Adrenal gland (tissue), 12 donors: ENCODE data around the gene PDRG1. TPM values are rescaled to one million over a fixed set of nuclear protein-coding genes. Genes with fewer than 3 reads are reported as not detected.

Source experiments
- DNase-seq, 7 donors: peaks; one replicate each; pipeline ENCODE4 v3.0.0-alpha.2; 2019 to 2020
- H3K27ac ChIP-seq, 5 donors: fragments of 200-600 bp; sonication (generic) in 4 of 5; 1 replicate in 3 of 5; 2 replicates in 2 of 5; pipeline versions ENCODE4 v1.5.1 to v1.8.0; 2016 to 2020; ENCODE audit warnings: mild to moderate bottlenecking in 1 of 5
- H3K27me3 ChIP-seq: fragments of 200-600 bp; 2 replicates; pipeline ENCODE4 v1.8.0; 2021
- H3K36me3 ChIP-seq, 2 donors: fragments of 200-600 bp; replicated peaks in 1 of 2; 1 replicate in 1 of 2; 2 replicates in 1 of 2; pipeline versions ENCODE4 v1.5.1 to v1.8.0; 2018 to 2022
- H3K4me1 ChIP-seq, 2 donors: fragments of 200-600 bp; replicated peaks in 1 of 2; 1 replicate in 1 of 2; 2 replicates in 1 of 2; pipeline versions ENCODE4 v1.5.1 to v1.8.0; 2018 to 2021
- H3K4me3 ChIP-seq, 4 donors: fragments of 200-600 bp; sonication (generic) in 3 of 4; one replicate each; pipeline ENCODE4 v1.5.1; 2016 to 2018
- H3K9me3 ChIP-seq, 3 donors: fragments of 200-600 bp; sonication (generic) in 1 of 3; replicated peaks in 1 of 3; 1 replicate in 2 of 3; 2 replicates in 1 of 3; pipeline versions ENCODE4 v1.5.1 to v1.8.0; 2016 to 2021
- POLR2A ChIP-seq, 2 donors: fragments of 450-650 bp; IDR thresholded peaks; one replicate each; pipeline ENCODE4 v1.6.1; 2017; ENCODE audit warnings: antibody characterized with exemption in 2 of 2, mild to moderate bottlenecking in 2 of 2, moderate library complexity in 1 of 2
- WGBS, 4 donors: extraction: QIAGEN DNeasy Blood & Tissue Kit in 2 of 4; methylation state at CpG; one replicate each; pipeline versions ENCODE4 v1.1.5 to v1.1.7; 2013 to 2017; 5-methylcytosine and 5-hydroxymethylcytosine counted together
- intact Hi-C, 2 donors: fragments of 100-400 bp; cut with DNase I; formaldehyde crosslinking; loops; one replicate each; pipeline versions ENCODE4 v1.14.1 to v1.15.0; 2022 to 2023
- polyA plus RNA-seq, 3 donors: library from polyadenylated mRNA; stranded (reverse); fragments of 200-250 nt in 2 of 3; fragments of 350-450 nt in 1 of 3; fragmentation: Illumina TruSeq in 1 of 3; extraction: RNeasy Lipid Tissue Mini Kit (QIAGEN cat#74804) in 1 of 3; gene quantifications; one replicate each; pipeline ENCODE4 v1.2.3, GENCODE V29; 2013 to 2014
- total RNA-seq, 9 donors: library from RNA; depleted of rRNA in 4 of 9; stranded (reverse); fragments of >200 nt in 4 of 9; fragments of 120-200 nt in 1 of 9; fragmentation: NEBNext Ultra II Directional in 1 of 9; extraction: Animal tissue kit (Norgen Biotek cat#: 25700) in 1 of 9; gene quantifications; one replicate each; pipeline versions ENCODE4 v1.1.0 to v1.2.4, GENCODE V29; 2013 to 2023
- TF ChIP-seq, protein P1 (sequence below), 6 experiments: fragments of 450-650 bp in 4 of 6; fragments of 200-600 bp in 2 of 6; sonication (generic) in 1 of 6; IDR thresholded peaks; 1 replicate in 5 of 6; 2 replicates in 1 of 6; pipeline versions ENCODE4 v1.5.1 to v1.8.0; 2016 to 2021; ENCODE audit warnings: antibody characterized with exemption in 6 of 6, mild to moderate bottlenecking in 2 of 6, moderate library complexity in 1 of 6
- donor health status: healthy with polysubstance abuse.
- donor health status: Bipolar disorder and iron deficiency.
- donor health status: DM: yes; HTN: yes; CAD: no.
- donor health status: DM: no; HTN: no; CAD: no.
- donor health status: DM: no; HTN: no; CAD: no.
- donor health status: DM: yes; HTN: yes; CAD: no.

PDRG1 gene
- total and polyA plus RNA-seq, 12 donors: 5.1 to 27.5 (median 14.2) TPM

DNA sequence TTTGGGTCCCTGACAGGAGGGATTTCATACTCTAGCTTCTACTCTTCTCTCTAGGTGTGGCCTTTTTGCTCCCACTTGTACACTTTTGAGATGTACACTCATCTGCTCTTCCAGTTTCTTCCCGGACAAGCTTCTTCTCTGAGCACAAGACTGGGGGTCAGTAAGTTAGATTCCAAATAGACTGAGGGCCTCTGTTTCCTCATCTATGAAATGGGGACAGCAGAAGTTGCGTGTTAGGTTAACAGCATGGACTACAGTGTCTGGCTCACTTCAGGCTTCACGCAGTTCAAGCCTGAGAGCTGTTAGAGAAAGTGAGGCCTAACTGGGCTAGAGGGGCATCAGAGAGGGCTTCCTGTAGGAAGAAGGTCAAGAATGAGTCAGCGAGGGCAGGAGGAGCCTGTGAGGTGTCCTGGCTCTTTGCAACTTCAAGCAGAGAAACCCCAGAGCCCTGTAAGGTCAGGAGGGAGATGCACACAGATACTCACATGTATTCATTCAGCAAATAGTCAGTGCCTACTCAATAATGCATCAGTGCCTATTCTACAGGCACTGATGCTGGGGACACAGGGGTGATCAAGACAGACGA lies 36.7 kb upstream of the PDRG1 start:
- Histone ChIP-seq H3K27me3 (no peaks in the 10 kb centered on the region), H3K9me3 (no peaks in the 10 kb centered on the region), H3K36me3 (no peaks in the 10 kb centered on the region), H3K4me3 (no peak overlapping the region), H3K27ac (no peak overlapping the region), H3K4me1 (no peaks in the 10 kb centered on the region)
- WGBS, 4 donors: 90 to 92% (median 92%) methylated on average over 4 to 5 of the region's 5 CpGs
- intact Hi-C loops: no loop called here
- DNase-seq: no peak
- TF ChIP-seq, protein P1, sequence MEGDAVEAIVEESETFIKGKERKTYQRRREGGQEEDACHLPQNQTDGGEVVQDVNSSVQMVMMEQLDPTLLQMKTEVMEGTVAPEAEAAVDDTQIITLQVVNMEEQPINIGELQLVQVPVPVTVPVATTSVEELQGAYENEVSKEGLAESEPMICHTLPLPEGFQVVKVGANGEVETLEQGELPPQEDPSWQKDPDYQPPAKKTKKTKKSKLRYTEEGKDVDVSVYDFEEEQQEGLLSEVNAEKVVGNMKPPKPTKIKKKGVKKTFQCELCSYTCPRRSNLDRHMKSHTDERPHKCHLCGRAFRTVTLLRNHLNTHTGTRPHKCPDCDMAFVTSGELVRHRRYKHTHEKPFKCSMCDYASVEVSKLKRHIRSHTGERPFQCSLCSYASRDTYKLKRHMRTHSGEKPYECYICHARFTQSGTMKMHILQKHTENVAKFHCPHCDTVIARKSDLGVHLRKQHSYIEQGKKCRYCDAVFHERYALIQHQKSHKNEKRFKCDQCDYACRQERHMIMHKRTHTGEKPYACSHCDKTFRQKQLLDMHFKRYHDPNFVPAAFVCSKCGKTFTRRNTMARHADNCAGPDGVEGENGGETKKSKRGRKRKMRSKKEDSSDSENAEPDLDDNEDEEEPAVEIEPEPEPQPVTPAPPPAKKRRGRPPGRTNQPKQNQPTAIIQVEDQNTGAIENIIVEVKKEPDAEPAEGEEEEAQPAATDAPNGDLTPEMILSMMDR (IDR thresholded peaks at IDR 0.05): no peak
- no peak for TF ChIP-seq POLR2A (IDR thresholded peaks at IDR 0.05)

DNA sequence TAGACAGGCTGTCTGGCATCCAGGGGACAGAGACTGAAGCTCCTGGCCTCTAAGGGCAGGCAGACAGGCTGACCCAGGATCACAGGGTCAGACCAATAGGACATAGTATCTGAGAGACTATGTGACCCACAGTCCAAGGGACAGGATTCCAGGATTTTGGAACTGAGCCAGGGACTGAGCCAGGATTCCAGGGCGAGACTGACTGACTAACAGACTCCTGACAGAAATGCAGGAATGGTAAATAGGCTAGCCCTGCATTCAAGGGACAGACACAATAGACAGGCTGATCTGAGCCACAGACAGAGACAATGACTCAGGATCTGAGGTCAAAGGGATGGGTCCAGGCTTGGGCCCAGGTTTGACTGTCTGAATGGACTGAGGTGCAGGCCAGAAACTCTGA lies 35.9 kb upstream of the PDRG1 start:
- intact Hi-C loops: no loop called here
- TF ChIP-seq, protein P1 (IDR thresholded peaks at IDR 0.05): no peak
- no peak for TF ChIP-seq POLR2A (IDR thresholded peaks at IDR 0.05)
- Histone ChIP-seq H3K4me3 (no peak overlapping the region), H3K36me3 (no peaks in the 10 kb centered on the region), H3K27ac (no peak overlapping the region), H3K27me3 (no peaks in the 10 kb centered on the region), H3K9me3 (no peaks in the 10 kb centered on the region), H3K4me1 (no peaks in the 10 kb centered on the region)
- 55 to 73% (median 57%) methylated on average over 1 of the region's 1 CpG; no CpG with 5 or more reads in 1 of the 4 donors for WGBS, 4 donors
- DNase-seq: peak in 4 of 7 donors; percentile 21 to 56 (median 37)

DNA sequence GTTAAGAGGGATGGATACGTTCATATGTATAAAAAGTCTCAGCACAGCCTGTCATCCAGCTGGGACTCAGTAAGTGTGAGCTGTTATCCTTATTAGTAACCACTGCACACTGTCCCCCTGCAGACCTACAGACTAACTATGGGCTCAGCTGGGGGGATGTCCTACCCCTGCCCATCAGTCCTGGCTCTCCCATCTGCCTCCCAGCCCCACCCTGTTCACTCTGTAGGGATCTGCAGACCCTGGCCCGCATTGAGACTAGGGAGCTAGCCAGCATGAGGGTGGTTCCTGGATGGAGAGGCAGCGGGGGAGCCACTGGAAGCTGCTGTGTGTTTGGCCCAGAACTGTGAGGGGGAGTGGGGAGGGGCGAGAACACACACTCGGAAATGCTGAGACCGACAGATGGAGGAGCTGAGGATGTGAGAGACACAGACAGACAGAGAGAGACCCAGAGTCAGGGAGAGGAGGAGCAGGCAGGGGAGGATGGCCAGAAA lies 33.2 kb upstream of the PDRG1 start:
- intact Hi-C loops: no loop called here
- H3K27ac ChIP-seq: no peak overlapping the region
- TF ChIP-seq, protein P1 (IDR thresholded peaks at IDR 0.05): no peak
- no peak for TF ChIP-seq POLR2A (IDR thresholded peaks at IDR 0.05)
- no peaks in the 10 kb centered on the region for H3K36me3 ChIP-seq
- WGBS, 4 donors: 33 to 42% (median 33%) methylated on average over 6 of the region's 6 CpGs
- no peak overlapping the region for H3K4me3 ChIP-seq
- H3K9me3 ChIP-seq: no peaks in the 10 kb centered on the region
- H3K4me1 ChIP-seq: no peaks in the 10 kb centered on the region
- no peak for DNase-seq
- no peaks in the 10 kb centered on the region for H3K27me3 ChIP-seq

DNA sequence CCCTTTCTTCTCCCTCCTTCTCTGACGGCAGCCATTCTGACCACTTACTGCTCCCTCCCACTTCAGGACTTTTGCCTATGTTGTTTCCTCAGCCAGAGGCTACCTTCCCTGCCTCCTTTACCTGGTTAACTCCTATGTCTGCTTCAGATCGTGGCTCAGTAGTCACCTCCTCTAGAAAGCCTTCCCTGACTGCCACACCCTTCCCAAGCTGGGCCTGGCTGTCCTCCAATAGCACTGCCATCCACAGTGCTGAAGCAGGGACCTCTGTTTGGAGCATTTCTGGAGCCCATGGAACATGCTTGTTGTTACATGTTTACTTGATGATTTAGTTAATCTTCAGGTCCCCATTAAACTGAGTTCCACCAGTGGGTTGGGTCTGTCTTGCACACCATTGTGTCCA lies 29.9 kb upstream of the PDRG1 start:
- no peak for DNase-seq
- 77 to 85% (median 79%) methylated on average over 2 of the region's 2 CpGs for WGBS, 4 donors
- intact Hi-C loops: no loop called here

More for the DNA sequence above, 29.9 kb upstream of the PDRG1 start:
- Histone ChIP-seq H3K27ac (no peak overlapping the region), H3K9me3 (no peaks in the 10 kb centered on the region), H3K36me3 (no peaks in the 10 kb centered on the region), H3K4me3 (no peak overlapping the region), H3K27me3 (no peaks in the 10 kb centered on the region), H3K4me1 (no peaks in the 10 kb centered on the region)
- TF ChIP-seq, protein P1 (IDR thresholded peaks at IDR 0.05): no peak
- TF ChIP-seq POLR2A (IDR thresholded peaks at IDR 0.05): no peak
